ENCODE results near the gene CRCP.

CRCP gene

GRCh38 chr7:66186991-66187390, 72.3 kb downstream of the CRCP start:
- TF ChIP-seq CTCF (conservative IDR thresholded peaks at IDR 0.05; ENCODE audit: low read depth, low read length), result no peak
- no peak for DNase-seq (ENCODE audit: low read depth)
- no peak overlapping the region for H3K4me3 ChIP-seq (ENCODE audit: low read length)

- no peak overlapping the region for H3K4me3 ChIP-seq (ENCODE audit: low read length)
- DNase-seq (ENCODE audit: low read depth), result no peak
- TF ChIP-seq CTCF (conservative IDR thresholded peaks at IDR 0.05; ENCODE audit: low read depth, low read length), result no peak
These were observed 73.3 kb downstream of the CRCP start for GRCh38 chr7:66187905-66188304.

GRCh38 chr7:66188645-66189044, 74.0 kb downstream of the CRCP start:
- H3K4me3 ChIP-seq (ENCODE audit: low read length), result no peak overlapping the region
- TF ChIP-seq CTCF (conservative IDR thresholded peaks at IDR 0.05; ENCODE audit: low read depth, low read length), result no peak
- DNase-seq (ENCODE audit: low read depth), result no peak

- no peak for TF ChIP-seq CTCF (conservative IDR thresholded peaks at IDR 0.05; ENCODE audit: low read depth, low read length)
- H3K4me3 ChIP-seq (ENCODE audit: low read length), result no peak overlapping the region
- DNase-seq (ENCODE audit: low read depth), result no peak
These were observed 75.3 kb downstream of the CRCP start for GRCh38 chr7:66189695-66190503.

- H3K4me3 ChIP-seq (ENCODE audit: low read length), result no peak overlapping the region
- DNase-seq (ENCODE audit: low read depth), result no peak
- TF ChIP-seq CTCF (conservative IDR thresholded peaks at IDR 0.05; ENCODE audit: low read depth, low read length), result no peak
These were observed 75.8 kb downstream of the CRCP start for GRCh38 chr7:66190504-66190857.

- no peak overlapping the region for H3K4me3 ChIP-seq (ENCODE audit: low read length)
- no peak for TF ChIP-seq CTCF (conservative IDR thresholded peaks at IDR 0.05; ENCODE audit: low read depth, low read length)
- DNase-seq (ENCODE audit: low read depth), result no peak
These were observed 78.6 kb downstream of the CRCP start for GRCh38 chr7:66193146-66193725.

GRCh38 chr7:66198469-66198868, 83.8 kb downstream of the CRCP start:
- no peak overlapping the region for H3K4me3 ChIP-seq (ENCODE audit: low read length)
- no peak for TF ChIP-seq CTCF (conservative IDR thresholded peaks at IDR 0.05; ENCODE audit: low read depth, low read length)
- no peak for DNase-seq (ENCODE audit: low read depth)

Measured in retinal pigment epithelial cell (primary cell).